DND-41 (cell line): ENCODE data around the gene GYS1.

ENCODE experiments used
- ATAC-seq: fragments of 200-7000 bp; cut with Tn5 transposase; 3 replicates; pipeline ENCODE4 v1.9.1; 2021; ENCODE audit warnings: low read depth; ENCODE audit not compliant: insufficient read depth
- DNase-seq: peaks from one replicate; pipeline ENCODE4 v3.0.0-alpha.2; 2020
- H2AFZ ChIP-seq: 2 replicates; pipeline ENCODE4 v1.6.0; 2012; ENCODE audit warnings: low read depth, low read length
- H3K27ac ChIP-seq: 2 replicates; pipeline ENCODE4 v1.5.1; 2012; ENCODE audit warnings: low read length, inconsistent platforms
- H3K27me3 ChIP-seq: fragments of 200-600 bp; sonication (generic); 2 replicates; pipeline ENCODE4 v1.6.0; 2012; ENCODE audit warnings: low read length, mild to moderate bottlenecking, inconsistent platforms; ENCODE audit not compliant: insufficient read depth, poor library complexity
- H3K36me3 ChIP-seq: 2 replicates; pipeline ENCODE4 v1.5.1; 2012; ENCODE audit warnings: low read length, inconsistent platforms; ENCODE audit not compliant: insufficient read depth
- H3K4me1 ChIP-seq: 2 replicates; pipeline ENCODE4 v1.5.1; 2012; ENCODE audit warnings: mild to moderate bottlenecking, low read length; ENCODE audit not compliant: insufficient read depth
- H3K4me2 ChIP-seq: 2 replicates; pipeline ENCODE4 v1.6.0; 2012; ENCODE audit warnings: mild to moderate bottlenecking, moderate library complexity, low read length, inconsistent platforms; ENCODE audit not compliant: insufficient read depth
- H3K4me3 ChIP-seq, 2 experiments: fragments of 200-600 bp in 1 of 2; shearing (Covaris generic) in 1 of 2; 2 replicates each; pipeline ENCODE4 v1.5.1; 2012 to 2016; ENCODE audit warnings: inconsistent platforms in 2 of 2, low read length in 2 of 2, mild to moderate bottlenecking in 2 of 2, low read depth in 1 of 2, moderate library complexity in 1 of 2
- H3K79me2 ChIP-seq: 2 replicates; pipeline ENCODE4 v1.6.0; 2012; ENCODE audit warnings: low read length, inconsistent platforms; ENCODE audit not compliant: insufficient read depth
- H3K9ac ChIP-seq: 2 replicates; pipeline ENCODE4 v1.6.0; 2012; ENCODE audit warnings: low read depth, mild to moderate bottlenecking, inconsistent platforms, low read length, moderate library complexity
- H3K9me3 ChIP-seq: 2 replicates; pipeline ENCODE4 v1.5.1; 2012; ENCODE audit warnings: low read length, moderate library complexity, mild to moderate bottlenecking, inconsistent platforms; ENCODE audit not compliant: insufficient read depth, severe bottlenecking
- H4K20me1 ChIP-seq: 2 replicates; pipeline ENCODE4 v1.6.0; 2012; ENCODE audit warnings: low read length; ENCODE audit not compliant: insufficient read depth
- EZH2 ChIP-seq: IDR thresholded peaks from 3 replicates; pipeline ENCODE4 v1.6.1; 2012; ENCODE audit warnings: borderline replicate concordance, low read depth, mild to moderate bottlenecking, moderate library complexity, low read length, inconsistent platforms; ENCODE audit not compliant: severe bottlenecking
- TF ChIP-seq, protein P1 (sequence below): IDR thresholded peaks from 2 replicates; pipeline ENCODE4 v1.5.1; 2012; ENCODE audit warnings: borderline replicate concordance, low read length, moderate library complexity, mild to moderate bottlenecking; ENCODE audit not compliant: poor library complexity, severe bottlenecking; ENCODE audit errors: extremely low read depth

Gene GYS1

DNA sequence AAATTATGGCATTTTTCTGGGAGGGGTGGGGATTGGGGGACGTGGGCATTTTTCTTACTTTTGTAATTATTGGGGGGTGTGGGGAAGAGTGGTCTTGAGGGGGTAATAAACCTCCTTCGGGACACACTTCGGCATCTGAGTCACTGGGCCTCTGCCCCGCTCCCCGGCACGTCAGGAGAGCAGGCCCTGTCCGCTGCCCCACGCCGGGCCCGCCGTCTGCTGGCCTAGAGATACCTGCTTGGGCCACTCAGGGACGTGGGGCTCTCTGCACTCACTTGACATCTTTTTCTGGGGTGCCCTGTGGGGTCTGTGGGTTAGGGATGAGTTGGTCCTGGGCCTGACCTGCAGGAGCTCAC, 31.5 kb downstream of the GYS1 start:
- H3K79me2 ChIP-seq, result peaks cover 28% of the 10 kb centered on the region
- TF ChIP-seq, protein P1, sequence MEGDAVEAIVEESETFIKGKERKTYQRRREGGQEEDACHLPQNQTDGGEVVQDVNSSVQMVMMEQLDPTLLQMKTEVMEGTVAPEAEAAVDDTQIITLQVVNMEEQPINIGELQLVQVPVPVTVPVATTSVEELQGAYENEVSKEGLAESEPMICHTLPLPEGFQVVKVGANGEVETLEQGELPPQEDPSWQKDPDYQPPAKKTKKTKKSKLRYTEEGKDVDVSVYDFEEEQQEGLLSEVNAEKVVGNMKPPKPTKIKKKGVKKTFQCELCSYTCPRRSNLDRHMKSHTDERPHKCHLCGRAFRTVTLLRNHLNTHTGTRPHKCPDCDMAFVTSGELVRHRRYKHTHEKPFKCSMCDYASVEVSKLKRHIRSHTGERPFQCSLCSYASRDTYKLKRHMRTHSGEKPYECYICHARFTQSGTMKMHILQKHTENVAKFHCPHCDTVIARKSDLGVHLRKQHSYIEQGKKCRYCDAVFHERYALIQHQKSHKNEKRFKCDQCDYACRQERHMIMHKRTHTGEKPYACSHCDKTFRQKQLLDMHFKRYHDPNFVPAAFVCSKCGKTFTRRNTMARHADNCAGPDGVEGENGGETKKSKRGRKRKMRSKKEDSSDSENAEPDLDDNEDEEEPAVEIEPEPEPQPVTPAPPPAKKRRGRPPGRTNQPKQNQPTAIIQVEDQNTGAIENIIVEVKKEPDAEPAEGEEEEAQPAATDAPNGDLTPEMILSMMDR, result no peak
- no peak for TF ChIP-seq EZH2
- H3K4me3 ChIP-seq, result no peak overlapping the region
- no peaks in the 10 kb centered on the region for H3K27me3 ChIP-seq
- H3K4me2 ChIP-seq, result no peak overlapping the region
- peaks cover 8% of the 10 kb centered on the region for H4K20me1 ChIP-seq
- H3K36me3 ChIP-seq, result peaks cover 17% of the 10 kb centered on the region
- H3K4me1 ChIP-seq, result peaks cover 35% of the 10 kb centered on the region
- no peak overlapping the region for H3K27ac ChIP-seq
- no peak overlapping the region for H2AFZ ChIP-seq
- H3K9me3 ChIP-seq, result no peaks in the 10 kb centered on the region
- DNase-seq, result no peak
- no peak overlapping the region for H3K9ac ChIP-seq
- no peak for ATAC-seq

DNA sequence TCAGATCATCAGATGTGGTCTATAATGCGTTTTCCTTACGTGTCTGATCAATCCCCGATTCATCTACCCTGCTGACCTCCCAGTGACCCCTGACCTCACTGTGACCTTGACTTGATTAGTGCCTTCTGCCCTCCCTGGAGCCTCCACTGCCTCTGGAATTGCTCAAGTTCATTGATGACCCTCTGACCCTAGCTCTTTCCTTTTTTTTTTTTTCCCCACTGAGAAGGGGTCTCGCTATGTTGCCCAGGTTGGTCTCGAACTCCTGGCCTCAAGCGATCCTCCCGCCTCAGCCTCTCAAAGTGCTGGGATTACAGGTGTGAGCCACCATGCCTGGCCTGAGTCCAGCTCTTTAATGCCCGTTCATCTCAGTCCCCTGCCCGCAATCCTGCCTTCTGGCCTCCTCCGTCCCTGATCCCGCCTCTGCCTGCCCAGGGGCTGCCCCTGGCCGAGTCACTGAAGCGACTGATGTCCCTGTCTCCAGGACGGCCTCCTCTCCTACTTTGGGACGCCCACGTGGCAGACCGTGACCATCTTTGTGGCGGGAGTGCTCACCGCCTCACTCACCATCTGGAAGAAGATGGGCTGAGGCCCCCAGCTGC, 32.0 kb downstream of the GYS1 start:
- Histone ChIP-seq H3K4me3 (no peak overlapping the region), H3K4me2 (no peak overlapping the region), H3K36me3 (peaks cover 15% of the 10 kb centered on the region), H3K79me2 (peaks cover 25% of the 10 kb centered on the region), H3K27ac (no peak overlapping the region), H4K20me1 (peaks cover 3% of the 10 kb centered on the region), H3K9me3 (no peaks in the 10 kb centered on the region), H2AFZ (no peak overlapping the region), H3K27me3 (no peaks in the 10 kb centered on the region), H3K9ac (no peak overlapping the region), H3K4me1 (peaks cover 33% of the 10 kb centered on the region)
- DNase-seq (no peak), ATAC-seq (no peak)
- TF ChIP-seq EZH2, result no peak

DNA sequence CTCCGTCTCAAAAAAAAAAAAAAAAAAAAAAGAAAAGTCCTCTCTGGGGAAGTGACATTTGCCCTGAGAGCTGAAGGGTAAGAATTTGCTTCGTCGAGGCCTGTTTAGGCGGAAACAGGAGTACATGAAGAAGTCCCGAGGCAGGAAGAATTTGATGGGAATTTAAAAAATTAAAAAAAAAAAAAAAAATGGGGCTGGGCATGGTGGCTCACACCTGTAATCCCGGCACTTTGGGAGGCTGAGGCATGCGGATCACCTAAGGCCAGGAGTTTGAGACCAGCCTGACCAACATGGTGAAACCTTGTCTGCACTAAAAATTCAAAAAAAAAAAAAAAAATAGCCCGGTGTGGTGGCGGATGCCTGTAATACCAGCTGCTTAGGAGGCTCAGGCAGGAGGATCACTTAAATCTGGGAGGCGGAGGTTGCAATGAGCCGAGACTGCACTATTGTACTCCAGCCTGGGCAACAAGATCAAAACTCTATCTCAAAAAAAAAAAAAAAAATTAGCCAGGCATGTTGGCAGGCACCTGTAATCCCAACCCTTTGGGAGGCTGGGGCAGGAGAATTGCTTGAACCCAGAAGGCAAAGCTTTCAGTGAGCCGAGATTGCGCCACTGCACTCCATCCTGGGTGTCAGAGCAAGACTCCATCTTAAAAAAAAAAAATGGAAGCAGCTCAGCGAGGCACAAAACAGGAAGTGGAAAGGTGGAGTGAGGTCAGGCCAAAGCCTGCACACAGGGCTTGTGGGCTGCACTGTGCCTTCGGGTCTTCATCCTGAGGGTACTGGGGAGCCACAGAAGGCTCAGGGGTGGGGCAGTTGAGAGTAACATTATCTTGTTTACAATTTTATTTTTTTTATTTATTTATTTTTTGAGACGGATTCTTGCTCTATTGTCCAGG, 33.5 kb downstream of the GYS1 start:
- ATAC-seq (no peak), DNase-seq (peak; percentile 43)
- Histone ChIP-seq H4K20me1 (0 out of 2 replicates have a peak, but pooled peaks cover 3% of the 10 kb centered on the region), H2AFZ (no peak overlapping the region), H3K4me3 (no peak overlapping the region), H3K9ac (no peak overlapping the region), H3K27ac (no peak overlapping the region), H3K4me2 (no peak overlapping the region), H3K79me2 (peaks cover 28% of the 10 kb centered on the region), H3K36me3 (peaks cover 18% of the 10 kb centered on the region), H3K4me1 (peaks cover 38% of the 10 kb centered on the region), H3K27me3 (no peaks in the 10 kb centered on the region), H3K9me3 (no peaks in the 10 kb centered on the region)
- TF ChIP-seq, protein P1, result no peak
- no peak for TF ChIP-seq EZH2

DNA sequence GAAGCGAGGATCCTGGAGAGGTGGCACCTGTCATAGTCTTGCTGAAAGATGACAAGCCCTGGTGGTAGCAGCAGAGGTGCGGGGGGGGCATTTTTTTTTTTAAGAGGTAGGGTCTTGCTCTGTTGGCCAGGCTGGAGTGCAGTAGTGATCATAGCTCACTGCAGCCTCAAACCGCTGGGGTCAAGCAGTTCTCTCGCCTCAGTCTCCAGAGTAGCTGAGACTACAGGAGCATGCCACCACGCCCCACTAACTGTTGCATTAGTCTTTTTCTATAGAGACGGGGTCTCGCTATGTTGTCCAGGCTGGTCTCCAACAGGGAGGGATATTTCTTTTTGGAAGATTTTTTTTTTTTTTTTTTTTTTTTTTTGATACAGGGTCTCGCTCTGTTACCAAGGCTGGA, 35.1 kb downstream of the GYS1 start:
- 0 out of 2 replicates have a peak, but pooled peaks cover 3% of the 10 kb centered on the region for H4K20me1 ChIP-seq
- peaks cover 18% of the 10 kb centered on the region for H3K36me3 ChIP-seq
- no peak overlapping the region for H3K27ac ChIP-seq
- no peak overlapping the region for H3K4me3 ChIP-seq
- peaks cover 29% of the 10 kb centered on the region for H3K79me2 ChIP-seq
- DNase-seq (no peak), ATAC-seq (no peak)
- H2AFZ ChIP-seq, result no peak overlapping the region
- peaks cover 32% of the 10 kb centered on the region for H3K4me1 ChIP-seq
- no peak overlapping the region for H3K9ac ChIP-seq
- H3K27me3 ChIP-seq, result no peaks in the 10 kb centered on the region
- H3K9me3 ChIP-seq, result no peaks in the 10 kb centered on the region
- no peak overlapping the region for H3K4me2 ChIP-seq
- TF ChIP-seq EZH2, result no peak
- TF ChIP-seq, protein P1, result no peak
